Smooth muscle cell of the brain vasculature (primary cell): Measurements from ENCODE around the gene DDAH2.
"Not testable (repeated sequence)": the region's sequence is repeated elsewhere in the genome, so short reads cannot be mapped to it uniquely, and the experiment has no call there.

ENCODE experiments used
- DNase-seq: peaks from one replicate; pipeline ENCODE4 v3.0.0-alpha.2; 2012; ENCODE audit warnings: low read depth, low spot score

The DDAH2 gene

DNA sequence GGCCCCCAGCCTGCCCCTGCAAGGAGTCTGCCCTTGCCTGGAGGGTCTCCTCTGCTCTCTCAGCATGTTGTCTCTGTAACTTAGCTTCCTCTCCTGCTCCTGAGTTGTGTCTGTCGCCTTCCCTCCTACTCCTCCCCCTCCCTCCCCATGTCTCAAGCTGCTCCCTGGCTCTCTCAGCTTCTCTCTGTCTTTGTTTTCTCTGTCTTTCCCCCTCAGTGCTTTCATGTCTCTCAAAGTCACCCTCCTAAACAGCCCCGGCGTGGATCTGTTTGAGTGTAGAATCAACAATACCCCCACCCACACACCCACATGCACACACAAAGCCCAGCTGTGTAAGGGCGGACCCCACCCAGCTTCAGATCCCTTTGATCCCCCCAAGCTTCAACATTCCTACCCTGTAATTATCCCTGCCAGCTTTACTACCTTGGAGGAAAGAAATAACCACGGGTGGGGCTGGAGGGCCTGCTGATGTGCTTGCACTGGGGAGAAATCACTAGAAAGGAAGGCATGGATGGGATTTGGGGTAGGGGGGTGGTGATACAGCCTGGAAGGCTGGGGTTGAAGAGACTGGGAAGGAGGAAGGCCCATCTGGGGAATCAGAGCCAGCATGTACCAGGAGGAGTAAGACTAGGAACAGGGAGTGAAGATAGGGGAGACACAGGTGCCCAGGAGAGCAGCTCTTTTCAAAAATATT is 15.0 kb downstream of the DDAH2 start:
- DNase-seq: no peak

- DNase-seq: no peak
Measured at GRCh38 chr6:31713465-31713864, 15.6 kb downstream of the DDAH2 start.

DNA sequence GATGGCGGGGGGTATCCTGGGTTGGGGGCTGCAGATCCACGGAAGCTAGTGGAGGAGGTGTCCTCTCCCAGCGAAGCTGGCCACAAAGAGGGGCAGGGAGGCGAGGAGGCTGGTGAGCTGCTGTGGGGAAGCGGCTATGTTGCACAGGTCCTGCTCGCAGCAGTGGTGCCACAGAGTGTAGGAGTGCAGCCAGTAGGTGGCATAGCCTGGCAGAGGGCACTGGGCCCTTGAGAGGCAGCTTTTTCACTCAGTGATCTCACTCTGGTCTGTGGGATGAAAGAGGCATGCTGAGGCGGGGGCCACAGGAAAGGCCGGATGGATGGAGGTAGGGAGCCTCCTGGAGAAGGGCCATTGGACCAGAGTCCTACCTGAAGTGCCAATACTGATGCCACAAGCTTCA is 16.8 kb downstream of the DDAH2 start:
- no peak for DNase-seq

DNA sequence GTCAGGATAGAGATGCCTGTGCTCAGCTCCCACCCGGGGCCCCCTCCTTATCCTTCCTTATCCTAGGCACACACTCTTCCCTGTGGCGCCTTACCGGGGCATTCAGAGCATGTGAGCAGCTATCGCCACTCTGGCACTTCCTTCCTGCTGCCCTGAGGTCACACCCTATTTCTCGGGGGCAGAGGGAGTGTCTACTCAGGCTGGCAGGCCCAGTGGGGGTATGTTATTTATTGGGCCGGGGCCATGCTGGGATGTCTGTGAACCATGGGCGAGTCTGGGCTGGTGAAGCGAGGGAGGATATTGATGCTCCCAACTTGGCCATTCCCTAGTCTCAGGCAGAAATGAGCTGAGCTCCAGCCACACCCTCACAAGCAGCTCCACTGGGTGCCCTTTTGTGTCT is 17.9 kb downstream of the DDAH2 start:
- DNase-seq: no peak

DNA sequence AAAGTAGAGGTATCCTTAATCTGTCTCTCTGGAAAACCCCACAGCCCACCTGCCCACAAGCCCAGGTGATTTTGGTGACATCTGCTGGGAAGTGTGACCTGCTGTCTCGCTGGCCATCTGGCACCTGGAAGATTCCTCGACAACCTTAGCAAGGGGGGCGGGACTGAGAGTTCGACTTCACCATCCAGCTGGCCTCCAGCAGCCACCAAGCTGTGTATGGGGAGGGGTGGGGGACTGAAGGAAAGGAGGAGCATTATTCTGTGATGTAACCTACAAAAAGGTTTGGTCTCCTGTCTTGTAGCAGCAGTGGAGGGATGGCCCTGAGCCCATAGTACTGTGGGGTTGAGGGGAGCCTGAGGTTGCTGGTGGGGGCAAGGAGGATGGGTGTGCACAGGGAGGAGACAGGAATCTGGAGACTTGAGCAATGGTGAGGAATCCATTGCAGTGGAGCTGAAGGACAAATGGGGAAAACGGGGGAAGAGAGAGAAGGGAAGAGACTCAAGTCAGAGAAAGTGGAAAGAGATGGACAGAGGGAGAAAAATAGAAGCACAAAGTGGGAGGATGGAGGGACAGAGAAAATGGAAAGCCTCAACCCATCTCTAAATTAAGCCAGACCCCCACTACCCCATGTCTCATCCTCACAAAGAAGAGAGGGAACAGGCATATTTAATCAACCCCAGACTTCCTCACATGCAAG is 18.4 kb downstream of the DDAH2 start:
- no peak for DNase-seq

- not testable (repeated sequence) for DNase-seq
Measured at GRCh38 chr6:31709157-31709556, 19.9 kb downstream of the DDAH2 start.

GRCh38 chr6:31708224-31708623 is 20.9 kb downstream of the DDAH2 start:
- no peak for DNase-seq

GRCh38 chr6:31707701-31708100 is 21.4 kb downstream of the DDAH2 start:
- DNase-seq: no peak

- DNase-seq: no peak
Measured at GRCh38 chr6:31706599-31706998, 22.5 kb downstream of the DDAH2 start, which contains the start of gene LY6G6F. Gene LY6G6F, plus strand, starts transcription at chr6:31706866. Its CDS starts 41 bp downstream, at chr6:31706907.

GRCh38 chr6:31705931-31706330 is 23.2 kb downstream of the DDAH2 start:
- no peak for DNase-seq

- peak; percentile 99 for DNase-seq
Measured at GRCh38 chr6:31702819-31703716, 26.0 kb downstream of the DDAH2 start, which contains the start of gene ABHD16A. Gene ABHD16A, minus strand, starts transcription at chr6:31703324. Its CDS starts 43 bp downstream, at chr6:31703281.

- DNase-seq: no peak
Measured at GRCh38 chr6:31702405-31702818, 26.7 kb downstream of the DDAH2 start.

GRCh38 chr6:31701666-31702404 is 27.3 kb downstream of the DDAH2 start:
- DNase-seq: no peak

- no peak for DNase-seq
Measured at GRCh38 chr6:31700740-31701401, 28.2 kb downstream of the DDAH2 start.

- DNase-seq: no peak
Measured at GRCh38 chr6:31697555-31697954, 31.5 kb downstream of the DDAH2 start.

DNA sequence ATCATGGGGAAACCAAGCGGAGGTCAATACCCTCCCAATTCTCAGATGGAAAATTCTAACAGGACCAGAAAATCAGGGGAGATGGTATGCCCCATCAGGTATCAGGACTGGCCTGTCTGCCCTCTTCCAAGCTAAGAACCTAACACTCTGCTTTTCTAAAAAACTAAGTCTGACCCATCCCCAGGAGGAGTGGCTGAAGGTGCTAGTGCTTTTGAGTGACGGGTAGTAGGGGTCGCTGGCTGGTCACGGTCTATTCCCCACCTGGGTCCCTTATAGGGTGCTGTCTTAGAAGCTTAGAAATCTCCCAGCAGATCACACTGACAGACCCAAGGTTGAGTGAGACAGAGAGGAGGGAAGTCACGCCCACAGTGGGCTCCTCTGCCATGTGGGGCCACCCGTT is 35.6 kb downstream of the DDAH2 start:
- DNase-seq: no peak

- DNase-seq: no peak
Measured at GRCh38 chr6:31692886-31693285, 36.2 kb downstream of the DDAH2 start.

DNA sequence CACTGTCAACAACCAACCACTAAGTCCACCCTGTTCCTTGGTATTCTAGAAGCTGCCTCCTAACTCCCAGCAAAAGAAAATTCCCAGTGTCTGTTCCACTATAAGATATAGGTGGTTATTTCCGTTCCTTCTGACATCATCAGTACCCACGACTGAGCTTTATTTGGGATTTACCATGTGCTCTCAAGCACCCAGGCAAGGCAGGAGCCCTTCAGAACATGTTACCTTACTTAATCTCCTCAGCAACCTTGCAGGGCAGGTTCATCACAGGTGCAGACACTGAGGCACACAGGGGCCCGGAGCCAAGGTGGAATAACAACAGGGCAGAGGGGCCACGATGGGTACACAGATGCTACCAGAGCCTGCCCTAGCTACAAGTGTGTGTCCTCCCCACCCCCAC is 36.7 kb downstream of the DDAH2 start:
- DNase-seq: no peak

- no peak for DNase-seq
Measured at GRCh38 chr6:31691564-31692108, 37.5 kb downstream of the DDAH2 start.

GRCh38 chr6:31691078-31691463 is 38.0 kb downstream of the DDAH2 start:
- no peak for DNase-seq
